RWPE2 (cell line): Measurements from ENCODE around the gene C18orf63.

Experiments
- ATAC-seq: fragments of 200-7000 bp; cut with Tn5 transposase; 3 replicates; pipeline ENCODE4 v1.9.1; 2021; ENCODE audit warnings: low read depth
- DNase-seq: peaks from one replicate; pipeline ENCODE4 v3.0.0-alpha.2; 2020; ENCODE audit warnings: low spot score
- H3K27ac ChIP-seq: fragments of 450-650 bp; 2 replicates; pipeline ENCODE4 v1.5.1; 2017; ENCODE audit warnings: mild to moderate bottlenecking; ENCODE audit not compliant: poor library complexity, severe bottlenecking
- H3K27me3 ChIP-seq: fragments of 250-450 bp; sonication (Bioruptor Pico); 2 replicates; pipeline ENCODE4 v1.5.1; 2021; ENCODE audit warnings: mild to moderate bottlenecking, moderate library complexity; ENCODE audit not compliant: insufficient read depth, poor library complexity, severe bottlenecking
- H3K36me3 ChIP-seq: fragments of 250-450 bp; sonication (Bioruptor Pico); 2 replicates; pipeline ENCODE4 v1.5.1; 2020; ENCODE audit warnings: low read depth, mild to moderate bottlenecking, moderate library complexity
- H3K4me1 ChIP-seq: fragments of 250-450 bp; sonication (Bioruptor Pico); 2 replicates; pipeline ENCODE4 v1.5.1; 2021; ENCODE audit warnings: mild to moderate bottlenecking, moderate library complexity; ENCODE audit not compliant: insufficient read depth, poor library complexity, severe bottlenecking
- H3K4me3 ChIP-seq: fragments of 250-450 bp; sonication (Bioruptor Pico); 2 replicates; pipeline ENCODE4 v1.5.1; 2021; ENCODE audit warnings: mild to moderate bottlenecking, moderate library complexity; ENCODE audit not compliant: severe bottlenecking
- H3K9me3 ChIP-seq: fragments of 250-450 bp; sonication (Bioruptor Pico); 2 replicates; pipeline ENCODE4 v1.5.1; 2021; ENCODE audit warnings: mild to moderate bottlenecking, moderate library complexity; ENCODE audit not compliant: severe bottlenecking
- TF ChIP-seq, protein P1 (sequence below): fragments of 450-650 bp; IDR thresholded peaks from one replicate; pipeline ENCODE4 v1.5.1; 2017; ENCODE audit warnings: mild to moderate bottlenecking, moderate library complexity; ENCODE audit not compliant: poor library complexity, severe bottlenecking

Gene C18orf63

DNA sequence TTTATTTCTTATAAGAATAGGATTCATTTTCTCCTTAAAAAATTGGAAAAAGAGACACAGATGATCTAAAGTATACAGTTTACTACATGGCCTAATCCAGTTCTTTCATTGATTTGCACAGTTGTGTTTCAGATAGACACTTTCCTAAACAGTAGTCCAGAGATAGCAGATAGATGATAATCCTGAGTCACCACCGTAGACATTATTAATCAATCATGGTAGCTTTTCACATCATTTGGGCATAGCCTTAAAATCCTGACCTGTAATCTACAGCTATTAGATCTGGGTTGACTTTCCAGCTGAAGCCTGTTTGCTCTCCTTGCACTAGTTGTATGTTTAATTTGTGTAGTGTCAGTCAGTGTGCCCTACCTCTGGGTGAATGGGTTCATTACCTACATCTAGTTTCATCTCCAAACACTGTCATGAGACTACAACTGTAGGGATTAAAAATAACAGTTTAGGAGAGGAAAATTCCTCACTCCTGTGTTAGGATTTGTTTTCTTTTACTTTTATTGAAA is 14.1 kb downstream of the C18orf63 start:
- H3K4me3 ChIP-seq: no peak overlapping the region
- TF ChIP-seq, protein P1, sequence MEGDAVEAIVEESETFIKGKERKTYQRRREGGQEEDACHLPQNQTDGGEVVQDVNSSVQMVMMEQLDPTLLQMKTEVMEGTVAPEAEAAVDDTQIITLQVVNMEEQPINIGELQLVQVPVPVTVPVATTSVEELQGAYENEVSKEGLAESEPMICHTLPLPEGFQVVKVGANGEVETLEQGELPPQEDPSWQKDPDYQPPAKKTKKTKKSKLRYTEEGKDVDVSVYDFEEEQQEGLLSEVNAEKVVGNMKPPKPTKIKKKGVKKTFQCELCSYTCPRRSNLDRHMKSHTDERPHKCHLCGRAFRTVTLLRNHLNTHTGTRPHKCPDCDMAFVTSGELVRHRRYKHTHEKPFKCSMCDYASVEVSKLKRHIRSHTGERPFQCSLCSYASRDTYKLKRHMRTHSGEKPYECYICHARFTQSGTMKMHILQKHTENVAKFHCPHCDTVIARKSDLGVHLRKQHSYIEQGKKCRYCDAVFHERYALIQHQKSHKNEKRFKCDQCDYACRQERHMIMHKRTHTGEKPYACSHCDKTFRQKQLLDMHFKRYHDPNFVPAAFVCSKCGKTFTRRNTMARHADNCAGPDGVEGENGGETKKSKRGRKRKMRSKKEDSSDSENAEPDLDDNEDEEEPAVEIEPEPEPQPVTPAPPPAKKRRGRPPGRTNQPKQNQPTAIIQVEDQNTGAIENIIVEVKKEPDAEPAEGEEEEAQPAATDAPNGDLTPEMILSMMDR: no peak
- DNase-seq: no peak
- H3K27me3 ChIP-seq: peaks cover 3% of the 10 kb centered on the region
- H3K4me1 ChIP-seq: no peaks in the 10 kb centered on the region
- no peak for ATAC-seq
- no peaks in the 10 kb centered on the region for H3K36me3 ChIP-seq
- H3K27ac ChIP-seq: no peak overlapping the region
- no peaks in the 10 kb centered on the region for H3K9me3 ChIP-seq

DNA sequence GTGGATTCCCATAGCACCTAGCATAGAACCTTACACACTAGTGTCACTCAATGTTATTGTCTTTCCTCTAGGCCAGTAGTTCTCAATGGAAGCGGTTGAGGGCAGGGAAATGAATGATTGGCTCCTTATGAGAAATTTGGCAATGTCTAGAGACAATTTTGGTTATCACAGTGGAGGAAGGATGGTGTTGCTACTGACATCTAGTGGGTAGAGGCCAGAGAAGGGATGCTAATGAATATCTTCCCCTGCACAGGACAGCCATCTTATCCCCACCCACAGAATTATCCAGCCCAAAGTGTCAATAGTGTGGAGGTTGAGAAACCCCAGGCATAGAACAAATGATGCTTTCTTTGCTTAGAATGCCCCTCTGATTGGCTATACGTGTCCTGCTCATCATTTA is 15.8 kb downstream of the C18orf63 start:
- no peak for DNase-seq
- TF ChIP-seq, protein P1: peak; percentile 53
- ATAC-seq: peak; percentile 75
- no peak overlapping the region for H3K27ac ChIP-seq
- no peaks in the 10 kb centered on the region for H3K27me3 ChIP-seq
- H3K4me1 ChIP-seq: no peaks in the 10 kb centered on the region
- no peaks in the 10 kb centered on the region for H3K36me3 ChIP-seq
- H3K4me3 ChIP-seq: no peak overlapping the region
- H3K9me3 ChIP-seq: no peaks in the 10 kb centered on the region

DNA sequence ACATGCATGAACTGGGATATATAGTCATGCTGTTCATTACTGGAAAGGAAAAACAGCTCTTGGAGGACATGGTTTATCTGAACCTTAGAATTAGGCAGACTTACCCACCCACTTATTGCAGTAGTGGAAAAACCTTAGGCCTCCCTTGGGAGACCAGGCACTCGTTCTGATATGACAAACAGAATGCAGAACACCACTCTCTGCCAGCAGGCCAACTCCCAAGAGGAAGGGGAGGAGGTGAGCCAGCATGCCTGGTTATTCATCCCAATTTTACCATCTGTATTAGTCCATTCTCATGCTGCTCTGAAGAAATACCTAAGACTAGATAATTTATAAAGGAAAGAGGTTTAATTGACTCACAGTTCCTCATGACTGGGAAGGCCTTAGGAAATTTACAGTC is 17.5 kb downstream of the C18orf63 start:
- Histone ChIP-seq H3K36me3 (no peaks in the 10 kb centered on the region), H3K27me3 (no peaks in the 10 kb centered on the region), H3K9me3 (no peaks in the 10 kb centered on the region), H3K4me1 (no peaks in the 10 kb centered on the region), H3K4me3 (no peak overlapping the region), H3K27ac (no peak overlapping the region)
- TF ChIP-seq, protein P1: no peak
- ATAC-seq: no peak
- no peak for DNase-seq

DNA sequence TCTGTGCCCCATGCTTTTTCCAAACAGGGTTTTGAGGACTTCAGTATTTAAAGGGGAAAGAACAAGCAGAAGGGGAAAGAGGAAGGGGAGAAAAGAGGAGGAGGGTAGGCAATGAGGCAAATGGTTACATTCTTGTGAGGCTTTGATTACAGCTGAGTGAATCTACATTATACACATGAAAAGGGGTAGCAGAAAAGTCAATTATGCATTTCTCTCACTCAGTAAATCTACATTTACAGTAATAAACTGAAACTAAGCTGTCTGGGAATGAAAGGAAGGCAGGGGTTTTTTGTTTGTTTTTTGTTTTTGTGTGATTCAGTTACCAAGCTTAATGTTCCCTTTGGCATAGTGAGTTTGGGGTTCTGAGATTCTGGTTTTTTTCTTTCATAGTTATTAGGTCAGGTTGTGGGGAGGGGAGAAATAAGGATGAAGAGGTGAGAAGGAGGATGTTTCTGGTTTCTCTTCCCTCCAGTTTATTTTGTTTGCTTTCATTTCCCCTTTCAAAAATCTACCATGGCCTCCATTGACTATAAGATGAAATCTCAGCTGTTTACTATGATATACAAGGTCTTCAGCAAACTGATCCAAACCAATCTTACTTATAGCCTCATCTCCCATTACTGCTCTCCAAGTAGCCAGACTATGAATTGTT is 18.7 kb downstream of the C18orf63 start:
- Histone ChIP-seq H3K4me1 (no peaks in the 10 kb centered on the region), H3K9me3 (no peaks in the 10 kb centered on the region), H3K27me3 (no peaks in the 10 kb centered on the region), H3K36me3 (no peaks in the 10 kb centered on the region), H3K27ac (no peak overlapping the region), H3K4me3 (no peak overlapping the region)
- DNase-seq (no peak), ATAC-seq (no peak)
- TF ChIP-seq, protein P1: no peak

DNA sequence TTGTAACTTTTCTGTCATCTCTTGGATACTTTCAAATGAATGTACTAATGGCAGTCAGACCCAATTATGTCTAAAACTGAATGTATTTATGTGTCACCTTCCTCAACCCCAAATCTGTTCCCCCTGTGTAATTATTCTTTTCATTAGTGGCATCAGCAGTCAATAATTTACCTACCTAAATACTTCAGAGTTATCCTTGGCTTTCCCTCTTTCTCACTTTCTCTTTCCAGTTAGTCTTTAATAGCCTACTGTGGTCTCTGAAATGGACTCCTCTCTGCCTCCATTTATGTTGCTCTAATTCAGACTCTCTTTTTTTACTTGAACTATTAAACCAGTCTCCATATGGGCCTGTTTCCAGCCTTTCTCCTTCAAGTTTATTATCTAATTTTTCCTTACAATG is 21.0 kb downstream of the C18orf63 start:
- TF ChIP-seq, protein P1: no peak
- DNase-seq (no peak), ATAC-seq (no peak)
- no peak overlapping the region for H3K4me3 ChIP-seq
- no peaks in the 10 kb centered on the region for H3K4me1 ChIP-seq
- H3K9me3 ChIP-seq: no peaks in the 10 kb centered on the region
- H3K36me3 ChIP-seq: no peaks in the 10 kb centered on the region
- no peak overlapping the region for H3K27ac ChIP-seq
- H3K27me3 ChIP-seq: no peaks in the 10 kb centered on the region
